H1 (cell line): ENCODE results near the gene VAPB. TPM values are rescaled to one million over a fixed set of nuclear protein-coding genes. Genes with fewer than 3 reads are reported as not detected.

Experiments used
- CTCF ChIA-PET: fragments of 300-600 bp; sonication (Branson Sonifier 250); formaldehyde crosslinking; loops from one replicate; lab custom pipeline; 2021; ENCODE audit not compliant: partially characterized antibody; lab: Charles Lee
- POLR2A ChIA-PET: fragments of 300-600 bp; sonication (Branson Sonifier 250); formaldehyde crosslinking; loops from one replicate; lab custom pipeline; 2021; ENCODE audit warnings: inconsistent platforms; ENCODE audit not compliant: partially characterized antibody; lab: Charles Lee
- DNase-seq, 2 experiments: peaks; one replicate each; pipeline versions ENCODE4 v3.0.0 to v3.0.0-alpha.2; 2010 to 2022; ENCODE audit warnings: low spot score in 2 of 2, low read depth in 1 of 2, mixed read lengths in 1 of 2
- FAIRE-seq: peaks from 2 replicates; lab custom pipeline; 2011; peaks lifted over from hg19 to GRCh38; lab: Jason Lieb, UNC
- H2AFZ ChIP-seq: 2 replicates; pipeline ENCODE4 v1.8.1; 2012; ENCODE audit warnings: low read length, inconsistent platforms
- H2AK5ac ChIP-seq: 2 replicates; pipeline ENCODE4 v1.6.1; 2013; ENCODE audit warnings: low read depth, low read length
- H2BK120ac ChIP-seq: replicated peaks from 2 replicates; pipeline ENCODE3; 2013; ENCODE audit warnings: low read depth, low read length, inconsistent platforms
- H2BK12ac ChIP-seq: 2 replicates; pipeline ENCODE4 v1.6.1; 2013; ENCODE audit warnings: low read depth, low read length
- H2BK15ac ChIP-seq: 2 replicates; pipeline ENCODE4 v1.6.1; 2013; ENCODE audit warnings: low read length
- H2BK20ac ChIP-seq: 2 replicates; pipeline ENCODE4 v1.6.1; 2013; ENCODE audit warnings: low read length
- H2BK5ac ChIP-seq: 2 replicates; pipeline ENCODE4 v1.6.1; 2013; ENCODE audit warnings: low read depth, low read length
- H3K14ac ChIP-seq: 2 replicates; pipeline ENCODE4 v1.6.1; 2013; ENCODE audit warnings: inconsistent platforms; ENCODE audit not compliant: insufficient read length
- H3K18ac ChIP-seq: 2 replicates; pipeline ENCODE4 v1.6.1; 2013; ENCODE audit warnings: low read length; ENCODE audit errors: extremely low read depth
- H3K23ac ChIP-seq: 2 replicates; pipeline ENCODE4 v1.6.1; 2013; ENCODE audit warnings: inconsistent platforms; ENCODE audit not compliant: insufficient read length
- H3K23me2 ChIP-seq: 2 replicates; pipeline ENCODE4 v1.6.1; 2013; ENCODE audit warnings: low read depth, low read length
- H3K27ac ChIP-seq: 2 replicates; pipeline ENCODE4 v1.6.1; 2011; ENCODE audit warnings: low read depth, low read length, inconsistent platforms
- H3K27me3 ChIP-seq, 4 experiments: replicated peaks in 1 of 4; 1 replicate in 1 of 4; 2 replicates in 3 of 4; pipeline versions ENCODE4 v1.6.1 to v1.8.1; 2011 to 2013; ENCODE audit warnings: low read length in 3 of 4, mild to moderate bottlenecking in 3 of 4, inconsistent platforms in 2 of 4, mixed read lengths in 2 of 4, moderate library complexity in 1 of 4; ENCODE audit not compliant: control insufficient read depth in 3 of 4, insufficient read depth in 3 of 4; ENCODE audit errors: extremely low read depth in 1 of 4
- H3K36me3 ChIP-seq, 4 experiments: 2 replicates each; pipeline versions ENCODE4 v1.6.1 to v1.8.1; 2011 to 2013; ENCODE audit warnings: mild to moderate bottlenecking in 4 of 4, low read length in 3 of 4, moderate library complexity in 2 of 4, control low read depth in 1 of 4, inconsistent platforms in 1 of 4; ENCODE audit not compliant: insufficient read depth in 4 of 4, control insufficient read depth in 2 of 4
- H3K4ac ChIP-seq: replicated peaks from 2 replicates; pipeline ENCODE3; 2013; ENCODE audit warnings: low read length, low read depth, mixed read lengths, inconsistent platforms; ENCODE audit not compliant: insufficient read length
- H3K4me1 ChIP-seq, 4 experiments: replicated peaks in 1 of 4; 1 replicate in 1 of 4; 2 replicates in 3 of 4; pipeline versions ENCODE4 v1.6.1 to v1.8.1; 2011 to 2013; ENCODE audit warnings: low read length in 3 of 4, inconsistent platforms in 2 of 4, mixed read lengths in 1 of 4; ENCODE audit not compliant: insufficient read depth in 4 of 4, control insufficient read depth in 3 of 4
- H3K4me2 ChIP-seq, 2 experiments: 2 replicates each; pipeline versions ENCODE4 v1.6.1 to v1.8.1; 2011 to 2013; ENCODE audit warnings: low read depth in 2 of 2, low read length in 2 of 2, control low read depth in 1 of 2, inconsistent platforms in 1 of 2, mild to moderate bottlenecking in 1 of 2; ENCODE audit not compliant: insufficient read depth in 1 of 2
- H3K4me3 ChIP-seq, 4 experiments: fragments of 200-600, 300-600 bp in 1 of 4; sonication (generic), shearing (Covaris generic), sonication (Bioruptor Twin) in 1 of 4; 2 replicates each; pipeline versions ENCODE4 v1.5.1 to v1.8.1; 2011 to 2016; ENCODE audit warnings: low read length in 4 of 4, low read depth in 3 of 4, control low read depth in 2 of 4, inconsistent platforms in 2 of 4, mild to moderate bottlenecking in 2 of 4, mixed read lengths in 1 of 4, moderate library complexity in 1 of 4; ENCODE audit not compliant: insufficient read depth in 2 of 4; ENCODE audit errors: extremely low read depth in 1 of 4
- H3K56ac ChIP-seq: replicated peaks from 2 replicates; pipeline ENCODE3; 2013; ENCODE audit warnings: low read depth, mild to moderate bottlenecking, mixed read lengths, low read length, inconsistent platforms; ENCODE audit not compliant: insufficient read length
- H3K79me1 ChIP-seq: 2 replicates; pipeline ENCODE4 v1.6.1; 2013; ENCODE audit warnings: low read depth, low read length, control low read depth
- H3K79me2 ChIP-seq, 2 experiments: 2 replicates each; pipeline versions ENCODE4 v1.6.1 to v1.8.1; 2012 to 2013; ENCODE audit warnings: low read length in 2 of 2, mild to moderate bottlenecking in 2 of 2, inconsistent platforms in 1 of 2; ENCODE audit not compliant: insufficient read depth in 2 of 2, control insufficient read depth in 1 of 2
- H3K9ac ChIP-seq, 4 experiments: replicated peaks in 1 of 4; 1 replicate in 1 of 4; 2 replicates in 3 of 4; pipeline versions ENCODE4 v1.6.1 to v1.8.1; 2011 to 2013; ENCODE audit warnings: low read depth in 3 of 4, low read length in 3 of 4, control low read depth in 2 of 4, mild to moderate bottlenecking in 2 of 4, moderate library complexity in 2 of 4, inconsistent platforms in 1 of 4; ENCODE audit errors: extremely low read depth in 1 of 4
- H3K9me3 ChIP-seq, 2 experiments: 2 replicates each; pipeline versions ENCODE4 v1.6.1 to v1.8.1; 2012 to 2013; ENCODE audit warnings: mild to moderate bottlenecking in 2 of 2, moderate library complexity in 2 of 2, control low read depth in 1 of 2, inconsistent platforms in 1 of 2, low read depth in 1 of 2, low read length in 1 of 2, mixed read lengths in 1 of 2; ENCODE audit not compliant: insufficient read depth in 2 of 2
- H4K20me1 ChIP-seq, 2 experiments: replicated peaks in 1 of 2; 2 replicates each; pipeline versions ENCODE3 to v1.8.1; 2011 to 2013; ENCODE audit warnings: inconsistent platforms in 2 of 2, low read length in 2 of 2, mild to moderate bottlenecking in 1 of 2; ENCODE audit not compliant: insufficient read depth in 2 of 2, control insufficient read depth in 1 of 2
- H4K5ac ChIP-seq: 2 replicates; pipeline ENCODE4 v1.6.1; 2013; ENCODE audit warnings: low read length, low read depth, mixed read lengths, inconsistent platforms; ENCODE audit not compliant: insufficient read length
- H4K8ac ChIP-seq: 2 replicates; pipeline ENCODE4 v1.8.0; 2013; ENCODE audit warnings: mild to moderate bottlenecking, moderate library complexity, low read length, inconsistent platforms; ENCODE audit not compliant: insufficient read depth; ENCODE audit errors: extremely low read depth
- H4K91ac ChIP-seq: replicated peaks from 2 replicates; pipeline ENCODE3; 2013; ENCODE audit warnings: low read length, mixed read lengths, inconsistent platforms; ENCODE audit not compliant: insufficient read length
- E2F6 ChIP-seq: IDR thresholded peaks from 2 replicates; pipeline ENCODE4 v1.6.1; 2012; ENCODE audit warnings: inconsistent platforms
- WGBS, 2 experiments: shearing (Covaris generic) in 1 of 2; methylation state at CpG; one replicate each; pipeline versions ENCODE4 v1.1.6 to v1.1.7; 2013 to 2015; ENCODE audit warnings: low lambda C conversion rate in 2 of 2, mixed read lengths in 2 of 2, inconsistent platforms in 1 of 2, low coverage in 1 of 2, missing lambda C conversion rate in 1 of 2; ENCODE audit not compliant: insufficient replicate concordance in 2 of 2, insufficient coverage in 1 of 2, insufficient read length in 1 of 2; ENCODE audit errors: extremely low coverage in 1 of 2, missing lambda C conversion rate in 1 of 2; 5-methylcytosine and 5-hydroxymethylcytosine counted together
- polyA plus RNA-seq, 7 experiments: library from polyadenylated mRNA; depleted of rRNA in 3 of 7; stranded (reverse) in 5 of 7; unstranded in 2 of 7; fragments of >200 nt in 5 of 7; fragments of 200-250 nt in 2 of 7; gene quantifications; 1 replicate in 5 of 7; 2 replicates in 1 of 7; 4 replicates in 1 of 7; pipeline versions ENCODE4 v1.2.1 to v1.2.3, GENCODE V29; 2011 to 2013; ENCODE audit warnings: missing spikeins in 2 of 7, mixed read lengths in 2 of 7
- total RNA-seq: library from RNA; stranded (reverse); fragmentation: NEBNext Ultra II Directional; extraction: Animal tissue kit (Norgen Biotek cat#: 25700); gene quantifications from 2 replicates; pipeline ENCODE4 v1.2.1, GENCODE V29; 2021

VAPB gene
- total and polyA plus RNA-seq, 2 of the 8 experiments (the other 6 are each of a cell fraction or from before 2014, with no cell fraction given), result 24.4 to 62.8 TPM

GRCh38 chr20:58470336-58471192 is 81.5 kb downstream of the VAPB start:
- FAIRE-seq, result no peak
- no peak for TF ChIP-seq E2F6
- POLR2A ChIA-PET, result interaction anchor here (1.4 kb wide), 1 partner anchor 8 kb away, joined by 4 read pairs; no protein-coding TSS in a partner anchor

More at GRCh38 chr20:58470336-58471192, 81.5 kb downstream of the VAPB start:
- Histone ChIP-seq H2BK15ac (no peak overlapping the region), H2AFZ (no peak overlapping the region), H3K4me2 (no peak overlapping the region), H3K23ac (no peak overlapping the region), H2AK5ac (no peak overlapping the region), H4K8ac (no peak overlapping the region), H2BK120ac (no peak overlapping the region), H3K27ac (no peak overlapping the region), H2BK5ac (no peak overlapping the region), H3K27me3 (no peaks in the 10 kb centered on the region), H3K23me2 (no peaks in the 10 kb centered on the region), H2BK12ac (no peak overlapping the region), H3K4me1 (peaks cover 0 to 7% (median 3%) of the 10 kb centered on the region in 4 experiments; a peak in 5 of 7 replicates), H3K79me2 (no peaks in the 10 kb centered on the region), H4K91ac (no peak overlapping the region), H3K4ac (no peak overlapping the region), H2BK20ac (no peak overlapping the region), H3K14ac (no peak overlapping the region), H3K36me3 (no peaks in the 10 kb centered on the region), H3K18ac (no peak overlapping the region), H4K5ac (no peak overlapping the region), H3K9ac (no peak overlapping the region), H3K56ac (no peak overlapping the region), H3K79me1 (no peaks in the 10 kb centered on the region), H3K4me3 (no peak overlapping the region), H4K20me1 (no peaks in the 10 kb centered on the region), H3K9me3 (no peaks in the 10 kb centered on the region)
- 90% methylated on average over 18 of the region's 19 CpGs; no CpG with 5 or more reads in 1 of the 2 experiments for WGBS, 2 experiments
- CTCF ChIA-PET, result interaction anchor here (0.6 kb wide), 1 partner anchor 334 kb away, joined by 3 read pairs; no protein-coding TSS in a partner anchor
- peak in 1 of 2 experiments; percentile 36 for DNase-seq
